GM12878 (cell line): Measurements from ENCODE around the gene OFD1. TPM values are rescaled to one million over a fixed set of nuclear protein-coding genes. Genes with fewer than 3 reads are reported as not detected.
A peak's percentile ranks its signal among the peaks of the same experiment; 100 is the strongest.

ENCODE experiments used
- ATF2 ChIP-seq: IDR thresholded peaks from 2 replicates; pipeline ENCODE4 v1.6.1; 2012; ENCODE audit warnings: low read length, inconsistent platforms
- BCLAF1 ChIP-seq: fragments of 450-650 bp; IDR thresholded peaks from 2 replicates; pipeline ENCODE4 v1.6.1; 2017; ENCODE audit warnings: antibody characterized with exemption, mild to moderate bottlenecking, moderate library complexity
- CTCF ChIP-seq, 3 experiments: IDR thresholded peaks in 2 of 3; conservative IDR thresholded peaks in 1 of 3; 2 replicates each; pipeline ENCODE4 v1.5.1; 2011; ENCODE audit warnings: low read depth in 3 of 3, low read length in 3 of 3, mild to moderate bottlenecking in 3 of 3, control low read depth in 2 of 3, moderate library complexity in 2 of 3, inconsistent platforms in 1 of 3, mixed read lengths in 1 of 3; ENCODE audit not compliant: control insufficient read depth in 2 of 3, insufficient read depth in 1 of 3; ENCODE audit errors: extremely low read depth in 1 of 3
- KAT2A ChIP-seq: conservative IDR thresholded peaks from 2 replicates; pipeline ENCODE4 v1.6.1; 2011; ENCODE audit warnings: low read depth, low read length; ENCODE audit not compliant: control insufficient read depth
- MYB ChIP-seq: fragments of 150-350 bp; IDR thresholded peaks from 2 replicates; pipeline ENCODE4 v1.6.1; 2014; ENCODE audit warnings: mild to moderate bottlenecking, low read depth, low read length, borderline replicate concordance
- NKRF ChIP-seq: fragments of 450-650 bp; conservative IDR thresholded peaks from 2 replicates; pipeline ENCODE4 v1.6.1; 2017; ENCODE audit warnings: mild to moderate bottlenecking, moderate library complexity
- NR2F1 ChIP-seq: fragments of 450-650 bp; conservative IDR thresholded peaks from 2 replicates; pipeline ENCODE4 v1.6.1; 2017; ENCODE audit warnings: mild to moderate bottlenecking
- PKNOX1 ChIP-seq: fragments of 450-650 bp; IDR thresholded peaks from 2 replicates; pipeline ENCODE4 v1.6.1; 2016; ENCODE audit warnings: mild to moderate bottlenecking
- RB1 ChIP-seq: fragments of 450-650 bp; formaldehyde crosslinking; IDR thresholded peaks from 2 replicates; pipeline ENCODE4 v1.6.1; 2017; ENCODE audit warnings: mild to moderate bottlenecking, borderline replicate concordance
- RUNX3 ChIP-seq: IDR thresholded peaks from 2 replicates; pipeline ENCODE4 v1.6.1; 2012; ENCODE audit warnings: low read length, inconsistent platforms
- SMARCA5 ChIP-seq: fragments of 450-650 bp; IDR thresholded peaks from 2 replicates; pipeline ENCODE4 v1.6.1; 2017; ENCODE audit warnings: mild to moderate bottlenecking
- SREBF1 ChIP-seq: IDR thresholded peaks from 2 replicates; pipeline ENCODE4 v1.6.1; 2012; ENCODE audit warnings: mild to moderate bottlenecking, low read length
- SUPT20H ChIP-seq: IDR thresholded peaks from 2 replicates; pipeline ENCODE4 v1.6.1; 2011; ENCODE audit warnings: low read depth, mild to moderate bottlenecking, low read length, moderate library complexity, borderline replicate concordance; ENCODE audit not compliant: control insufficient read depth
- SUZ12 ChIP-seq: fragments of 200-600 bp; sonication (generic); IDR thresholded peaks from one replicate; pipeline ENCODE4 v1.6.1; 2018; ENCODE audit warnings: antibody characterized with exemption, mild to moderate bottlenecking; ENCODE audit not compliant: unreplicated experiment
- TCF3 ChIP-seq: IDR thresholded peaks from 2 replicates; pipeline ENCODE4 v1.6.1; 2012; ENCODE audit warnings: low read depth, mild to moderate bottlenecking, low read length, borderline replicate concordance; ENCODE audit not compliant: insufficient read depth
- USF2 ChIP-seq: IDR thresholded peaks from 2 replicates; pipeline ENCODE4 v1.6.1; 2011; ENCODE audit warnings: low read depth, low read length, improper control_type of control experiment, borderline replicate concordance
- YY1 ChIP-seq: IDR thresholded peaks from 2 replicates; pipeline ENCODE4 v1.6.1; 2011; ENCODE audit warnings: low read depth, mild to moderate bottlenecking, low read length
- ZZZ3 ChIP-seq: IDR thresholded peaks from 2 replicates; pipeline ENCODE4 v1.6.1; 2011; ENCODE audit warnings: low read depth; ENCODE audit not compliant: control insufficient read depth, insufficient read length
- polyA plus RNA-seq, 11 experiments: library from polyadenylated mRNA; depleted of rRNA in 4 of 11; unstranded in 6 of 11; stranded (reverse) in 5 of 11; fragments of >200 nt; fragmentation: Nextera tagmentation in 4 of 11; fragmentation: Illumina TruSeq in 1 of 11; extraction: Ambion mirVana in 4 of 11; extraction: Trizol in 1 of 11; gene quantifications; 1 replicate in 1 of 11; 2 replicates in 10 of 11; pipeline versions ENCODE4 v1.2.1 to v1.2.3, GENCODE V29; 2011 to 2016; ENCODE audit warnings: inconsistent platforms in 2 of 11, missing spikeins in 2 of 11, low read depth in 1 of 11
- total RNA-seq, 4 experiments: library from RNA; depleted of rRNA in 3 of 4; stranded (reverse); fragments of >200 nt in 3 of 4; fragmentation: Illumina TruSeq in 1 of 4; extraction: Trizol in 1 of 4; gene quantifications; 2 replicates each; pipeline versions ENCODE4 v1.2.1 to v1.2.3, GENCODE V29; 2013 to 2021
- TF ChIP-seq, protein P1 (sequence below): IDR thresholded peaks from 2 replicates; pipeline ENCODE4 v1.6.1; 2011; ENCODE audit warnings: mild to moderate bottlenecking, low read depth, low read length, moderate library complexity; ENCODE audit not compliant: insufficient replicate concordance

Gene OFD1
- total and polyA plus RNA-seq, 10 of the 15 experiments (the other 5 are each of a cell fraction or from before 2014, with no cell fraction given) = 22.4 to 77.2 (median 34.1) TPM

GRCh38 chrX:13747836-13748235, 13.3 kb downstream of the OFD1 start (continued):
- TF ChIP-seq SUPT20H (no peak), NR2F1 (0 out of 2 replicates have a peak, but pooled peaks have one; percentile 21), SREBF1 (no peak), USF2 (no peak), ATF2 (no peak), PKNOX1 (no peak), TCF3 (no peak), YY1 (no peak), SUZ12 (no peak), RUNX3 (no peak), NKRF (no peak), ZZZ3 (no peak), CTCF (IDR thresholded peaks at IDR 0.05 in 2 of 3, conservative IDR thresholded peaks at IDR 0.05 in 1 of 3; ENCODE audit: control insufficient read depth in 2 of 3, extremely low read depth in 1 of 3, insufficient read depth in 1 of 3, low read depth in 3 of 3, low read length in 3 of 3) (peak; percentile 50 to 64 (median 63)), BCLAF1 (no peak), RB1 (no peak), SMARCA5 (no peak), MYB (no peak), KAT2A (no peak)
- TF ChIP-seq, protein P1, sequence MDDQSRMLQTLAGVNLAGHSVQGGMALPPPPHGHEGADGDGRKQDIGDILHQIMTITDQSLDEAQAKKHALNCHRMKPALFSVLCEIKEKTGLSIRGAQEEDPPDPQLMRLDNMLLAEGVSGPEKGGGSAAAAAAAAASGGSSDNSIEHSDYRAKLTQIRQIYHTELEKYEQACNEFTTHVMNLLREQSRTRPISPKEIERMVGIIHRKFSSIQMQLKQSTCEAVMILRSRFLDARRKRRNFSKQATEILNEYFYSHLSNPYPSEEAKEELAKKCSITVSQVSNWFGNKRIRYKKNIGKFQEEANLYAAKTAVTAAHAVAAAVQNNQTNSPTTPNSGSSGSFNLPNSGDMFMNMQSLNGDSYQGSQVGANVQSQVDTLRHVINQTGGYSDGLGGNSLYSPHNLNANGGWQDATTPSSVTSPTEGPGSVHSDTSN = no peak
- TF ChIP-seq, all 136 proteins: peak for 4
